Measurements from ENCODE around the gene CALR3. TPM values are rescaled to one million over a fixed set of nuclear protein-coding genes. Genes with fewer than 3 reads are reported as not detected.

Gene CALR3
- total RNA-seq, 1 donor from 2014 or later: not detected

DNA sequence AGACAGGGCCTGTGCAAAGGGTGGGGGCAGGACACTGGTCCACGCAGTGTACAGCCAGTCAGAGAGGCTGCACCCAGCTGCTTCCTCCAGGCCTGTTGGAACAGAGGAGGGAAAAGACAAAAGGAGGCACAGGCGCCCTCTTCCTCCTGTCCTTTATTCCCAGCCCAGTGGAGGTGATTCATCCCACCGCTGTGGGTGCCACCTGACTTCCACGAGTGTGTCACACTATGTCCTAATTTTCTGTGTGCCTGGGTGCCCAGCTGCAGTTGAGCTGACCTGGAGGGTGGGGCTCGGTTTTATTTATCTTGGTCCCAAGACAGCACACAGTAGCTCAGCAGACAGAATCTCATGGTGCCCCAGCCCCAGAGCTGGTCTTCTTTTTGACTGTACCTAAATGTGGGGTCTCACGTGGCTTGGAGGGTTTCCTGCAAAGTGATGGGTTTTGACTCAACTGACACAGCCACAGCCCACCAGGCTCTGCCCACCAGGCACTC is 33.2 kb downstream of the CALR3 start:
- TF ChIP-seq, protein P1, sequence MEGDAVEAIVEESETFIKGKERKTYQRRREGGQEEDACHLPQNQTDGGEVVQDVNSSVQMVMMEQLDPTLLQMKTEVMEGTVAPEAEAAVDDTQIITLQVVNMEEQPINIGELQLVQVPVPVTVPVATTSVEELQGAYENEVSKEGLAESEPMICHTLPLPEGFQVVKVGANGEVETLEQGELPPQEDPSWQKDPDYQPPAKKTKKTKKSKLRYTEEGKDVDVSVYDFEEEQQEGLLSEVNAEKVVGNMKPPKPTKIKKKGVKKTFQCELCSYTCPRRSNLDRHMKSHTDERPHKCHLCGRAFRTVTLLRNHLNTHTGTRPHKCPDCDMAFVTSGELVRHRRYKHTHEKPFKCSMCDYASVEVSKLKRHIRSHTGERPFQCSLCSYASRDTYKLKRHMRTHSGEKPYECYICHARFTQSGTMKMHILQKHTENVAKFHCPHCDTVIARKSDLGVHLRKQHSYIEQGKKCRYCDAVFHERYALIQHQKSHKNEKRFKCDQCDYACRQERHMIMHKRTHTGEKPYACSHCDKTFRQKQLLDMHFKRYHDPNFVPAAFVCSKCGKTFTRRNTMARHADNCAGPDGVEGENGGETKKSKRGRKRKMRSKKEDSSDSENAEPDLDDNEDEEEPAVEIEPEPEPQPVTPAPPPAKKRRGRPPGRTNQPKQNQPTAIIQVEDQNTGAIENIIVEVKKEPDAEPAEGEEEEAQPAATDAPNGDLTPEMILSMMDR (IDR thresholded peaks at IDR 0.05): no peak
- H3K27ac Mint-ChIP-seq (ENCODE audit: unreplicated experiment): no peak overlapping the region
- H3K36me3 Mint-ChIP-seq (ENCODE audit: low read depth): no peaks in the 10 kb centered on the region
- DNase-seq (ENCODE audit: low spot score): no peak
- H3K4me1 Mint-ChIP-seq (ENCODE audit: low read depth): peaks cover 47% of the 10 kb centered on the region
- no peaks in the 10 kb centered on the region for H3K9me3 Mint-ChIP-seq (ENCODE audit: low read depth)
- no peaks in the 10 kb centered on the region for H3K27me3 Mint-ChIP-seq (ENCODE audit: low read depth)
- no peak overlapping the region for H3K4me3 Mint-ChIP-seq (ENCODE audit: unreplicated experiment)

DNA sequence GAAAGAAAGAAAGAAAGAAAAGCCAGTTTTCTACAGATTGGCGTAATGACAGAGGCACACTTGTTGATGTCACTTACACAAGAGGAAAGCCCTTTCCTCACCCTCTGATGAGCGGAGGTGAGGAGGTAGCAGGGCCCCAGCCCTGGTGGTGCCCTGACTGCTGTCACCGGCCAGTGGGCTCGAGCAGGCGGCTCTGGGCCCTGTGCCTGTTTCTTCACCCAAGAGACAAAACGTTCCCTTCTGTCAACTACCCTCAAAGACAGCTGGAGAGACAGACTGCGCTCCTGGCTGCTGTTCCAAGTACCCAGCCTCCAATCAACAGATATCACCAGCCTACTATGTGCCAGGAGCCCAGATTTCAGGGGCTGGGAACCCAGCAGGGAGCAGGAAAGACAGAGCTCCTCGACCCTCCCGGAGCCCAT is 34.3 kb downstream of the CALR3 start:
- DNase-seq (ENCODE audit: low spot score): no peak
- Mint-ChIP-seq H3K36me3 (ENCODE audit: low read depth) (no peaks in the 10 kb centered on the region), H3K27me3 (ENCODE audit: low read depth) (no peaks in the 10 kb centered on the region), H3K27ac (ENCODE audit: unreplicated experiment) (no peak overlapping the region), H3K4me1 (ENCODE audit: low read depth) (peaks cover 53% of the 10 kb centered on the region), H3K4me3 (ENCODE audit: unreplicated experiment) (no peak overlapping the region), H3K9me3 (ENCODE audit: low read depth) (no peaks in the 10 kb centered on the region)
- TF ChIP-seq, protein P1 (IDR thresholded peaks at IDR 0.05): no peak

DNA sequence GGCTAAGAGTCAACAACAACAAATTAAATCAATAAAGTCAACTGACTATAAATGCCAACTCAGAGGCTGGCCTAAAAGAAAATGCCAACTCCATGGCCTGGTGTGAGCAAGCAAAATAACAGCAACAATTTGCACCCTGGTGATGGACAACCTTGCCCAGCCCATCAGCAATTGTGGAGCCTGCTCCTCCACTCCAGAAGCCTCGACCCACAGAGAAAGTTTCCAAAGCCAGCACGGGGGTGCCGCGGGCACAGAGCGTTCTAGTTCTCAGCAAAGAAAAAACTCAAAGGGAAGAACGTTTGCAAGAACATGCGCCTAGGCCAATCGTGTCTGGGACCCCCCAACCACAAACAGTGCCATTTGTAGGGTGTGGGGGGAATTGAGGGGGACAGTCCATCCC is 35.5 kb downstream of the CALR3 start:
- TF ChIP-seq, protein P1 (IDR thresholded peaks at IDR 0.05): no peak
- Mint-ChIP-seq H3K4me3 (ENCODE audit: unreplicated experiment) (no peak overlapping the region), H3K9me3 (ENCODE audit: low read depth) (no peaks in the 10 kb centered on the region), H3K36me3 (ENCODE audit: low read depth) (no peaks in the 10 kb centered on the region), H3K27me3 (ENCODE audit: low read depth) (no peaks in the 10 kb centered on the region), H3K27ac (ENCODE audit: unreplicated experiment) (no peak overlapping the region), H3K4me1 (ENCODE audit: low read depth) (peaks cover 59% of the 10 kb centered on the region)
- no peak for DNase-seq (ENCODE audit: low spot score)

DNA sequence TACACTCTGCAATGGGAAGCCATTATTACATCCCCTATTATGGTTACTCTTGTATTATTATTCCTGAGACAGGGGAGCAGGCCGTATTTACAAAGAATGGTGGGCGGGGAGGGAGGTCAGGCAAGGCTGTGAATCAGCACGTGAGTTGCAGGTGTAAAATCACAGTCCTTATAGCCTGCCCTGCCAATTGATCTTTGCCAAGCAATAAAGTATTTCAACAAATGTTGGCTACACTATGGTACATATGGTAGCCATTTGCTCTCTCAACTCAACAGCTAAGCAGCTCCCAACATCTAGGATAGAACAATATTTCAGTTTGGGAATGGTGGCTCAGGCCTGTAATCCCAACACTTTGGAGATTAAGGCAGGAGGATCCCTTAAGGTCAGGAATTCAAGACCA is 36.3 kb downstream of the CALR3 start:
- DNase-seq (ENCODE audit: low spot score): no peak
- peaks cover 59% of the 10 kb centered on the region for H3K4me1 Mint-ChIP-seq (ENCODE audit: low read depth)
- no peaks in the 10 kb centered on the region for H3K9me3 Mint-ChIP-seq (ENCODE audit: low read depth)
- no peak overlapping the region for H3K27ac Mint-ChIP-seq (ENCODE audit: unreplicated experiment)
- no peaks in the 10 kb centered on the region for H3K27me3 Mint-ChIP-seq (ENCODE audit: low read depth)
- no peak overlapping the region for H3K4me3 Mint-ChIP-seq (ENCODE audit: unreplicated experiment)
- TF ChIP-seq, protein P1 (IDR thresholded peaks at IDR 0.05): no peak
- no peaks in the 10 kb centered on the region for H3K36me3 Mint-ChIP-seq (ENCODE audit: low read depth)

DNA sequence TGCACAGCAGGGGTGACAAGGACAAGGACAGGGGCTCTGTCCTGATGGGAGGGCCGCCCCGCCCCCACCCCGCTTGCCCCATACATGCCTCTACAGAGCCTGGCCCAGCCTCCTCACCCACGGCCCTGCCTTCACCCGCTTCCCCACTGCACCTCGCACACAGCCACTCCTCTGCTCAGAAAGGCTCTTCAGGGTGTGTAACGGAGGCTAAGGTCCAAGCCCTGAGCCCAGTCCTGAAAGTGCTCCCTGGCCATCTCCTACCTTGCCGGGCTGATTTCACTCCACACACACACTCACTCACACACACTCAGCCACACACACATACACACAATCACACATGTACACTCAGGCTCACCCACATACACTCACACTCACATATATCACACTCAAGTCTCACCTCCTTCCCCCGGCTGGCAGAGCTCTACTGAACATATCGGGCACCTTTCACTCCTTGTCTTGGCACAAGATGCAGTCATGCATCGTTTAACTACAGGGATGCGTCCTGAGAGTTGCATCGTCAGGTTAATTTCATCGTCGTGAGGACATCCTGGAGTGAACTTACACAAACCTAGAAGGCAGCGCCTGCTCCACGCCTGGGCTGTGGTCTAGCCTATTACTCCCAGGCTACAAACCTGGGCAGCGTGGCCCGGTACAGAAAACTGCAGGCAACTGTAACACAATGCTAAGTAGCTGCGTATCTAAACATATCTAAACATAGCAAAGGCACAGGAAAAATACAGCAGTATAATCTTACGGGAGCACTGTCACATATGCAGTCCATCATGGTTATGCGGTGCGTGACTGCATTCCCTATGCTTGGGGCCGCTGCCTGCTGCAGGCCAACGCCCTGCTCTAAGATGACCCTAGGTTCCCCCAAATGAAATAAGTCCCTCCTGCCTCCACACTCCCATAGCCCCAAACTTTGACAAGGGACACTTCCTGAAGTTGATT is 37.3 kb downstream of the CALR3 start:
- Mint-ChIP-seq H3K4me1 (ENCODE audit: low read depth) (peaks cover 60% of the 10 kb centered on the region), H3K4me3 (ENCODE audit: unreplicated experiment) (no peak overlapping the region), H3K36me3 (ENCODE audit: low read depth) (no peaks in the 10 kb centered on the region), H3K27me3 (ENCODE audit: low read depth) (no peaks in the 10 kb centered on the region), H3K9me3 (ENCODE audit: low read depth) (no peaks in the 10 kb centered on the region), H3K27ac (ENCODE audit: unreplicated experiment) (peak overlapping the region; percentile 68)
- DNase-seq (ENCODE audit: low spot score): no peak
- TF ChIP-seq, protein P1 (IDR thresholded peaks at IDR 0.05): no peak
